GM21723 (cell line): ENCODE results near the gene SPINK4.

Experiments used
- ATAC-seq: cut with Tn5 transposase; IDR thresholded peaks from one replicate; pipeline ENCODE4 v1.9.1; 2021; ENCODE audit warnings: mild to moderate bottlenecking, moderate library complexity; ENCODE audit not compliant: unreplicated experiment

SPINK4 gene

GRCh38 chr9:33290247-33291030 is 50.5 kb downstream of the SPINK4 start, which contains the start of gene NFX1:
Gene NFX1, plus strand, starts transcription at chr9:33290516. Its CDS starts 57 bp downstream, at chr9:33290573.
- ATAC-seq = peak; percentile 87

DNA sequence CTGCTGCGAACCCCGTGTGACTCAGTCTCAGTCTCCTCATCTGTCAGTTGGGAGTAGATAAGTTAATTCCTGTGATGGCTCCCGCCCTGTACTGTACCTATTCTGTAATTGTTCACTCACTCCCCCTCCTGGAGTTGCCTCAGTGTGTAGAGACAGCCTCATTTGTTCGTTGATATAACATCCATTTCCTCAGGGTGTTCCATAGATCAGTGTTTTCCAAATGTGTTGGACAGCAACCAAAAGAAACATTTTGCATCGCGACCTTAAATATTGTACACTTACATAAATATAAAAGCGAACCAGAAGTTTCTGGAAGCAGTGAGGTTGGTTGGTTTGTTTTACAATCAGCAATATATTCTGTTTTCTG is 51.0 kb downstream of the SPINK4 start:
- no peak for ATAC-seq

DNA sequence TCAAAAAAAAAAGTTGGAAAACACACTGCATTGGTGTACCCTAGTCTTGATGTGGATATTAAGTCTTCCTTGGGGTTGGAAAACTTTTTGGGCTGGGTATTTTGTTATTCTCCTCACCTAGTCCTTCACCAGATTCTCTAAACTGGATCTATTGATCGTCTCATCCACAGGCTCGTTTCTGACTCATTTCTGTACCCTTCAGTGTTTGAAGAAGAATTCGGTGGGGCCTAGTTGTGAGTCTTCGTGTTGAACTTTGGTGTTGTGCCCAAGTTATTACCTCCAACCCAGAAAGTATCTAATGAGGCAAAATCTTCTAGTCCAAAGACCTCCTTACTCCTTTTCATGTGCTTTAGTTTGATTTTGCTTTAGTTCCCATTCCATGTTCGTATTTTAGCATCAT is 51.9 kb downstream of the SPINK4 start:
- no peak for ATAC-seq

DNA sequence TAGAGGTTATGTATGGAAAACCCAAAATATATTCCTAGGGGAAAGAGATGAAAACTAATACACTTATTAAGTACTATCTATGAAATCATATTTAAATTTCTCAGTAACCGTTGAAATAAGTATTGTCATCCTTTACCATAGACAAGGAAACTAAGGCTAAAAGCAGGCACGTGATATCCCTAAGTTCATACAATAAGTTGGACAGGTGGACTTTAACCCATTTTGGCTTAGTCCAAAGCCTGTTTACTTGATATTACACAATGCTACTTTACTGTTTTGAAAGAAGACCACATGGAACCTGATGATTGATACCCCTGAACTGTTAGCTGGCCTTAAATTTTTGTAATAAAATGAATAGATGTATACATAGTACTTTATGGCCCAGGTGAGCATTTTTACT is 53.8 kb downstream of the SPINK4 start:
- ATAC-seq = no peak

DNA sequence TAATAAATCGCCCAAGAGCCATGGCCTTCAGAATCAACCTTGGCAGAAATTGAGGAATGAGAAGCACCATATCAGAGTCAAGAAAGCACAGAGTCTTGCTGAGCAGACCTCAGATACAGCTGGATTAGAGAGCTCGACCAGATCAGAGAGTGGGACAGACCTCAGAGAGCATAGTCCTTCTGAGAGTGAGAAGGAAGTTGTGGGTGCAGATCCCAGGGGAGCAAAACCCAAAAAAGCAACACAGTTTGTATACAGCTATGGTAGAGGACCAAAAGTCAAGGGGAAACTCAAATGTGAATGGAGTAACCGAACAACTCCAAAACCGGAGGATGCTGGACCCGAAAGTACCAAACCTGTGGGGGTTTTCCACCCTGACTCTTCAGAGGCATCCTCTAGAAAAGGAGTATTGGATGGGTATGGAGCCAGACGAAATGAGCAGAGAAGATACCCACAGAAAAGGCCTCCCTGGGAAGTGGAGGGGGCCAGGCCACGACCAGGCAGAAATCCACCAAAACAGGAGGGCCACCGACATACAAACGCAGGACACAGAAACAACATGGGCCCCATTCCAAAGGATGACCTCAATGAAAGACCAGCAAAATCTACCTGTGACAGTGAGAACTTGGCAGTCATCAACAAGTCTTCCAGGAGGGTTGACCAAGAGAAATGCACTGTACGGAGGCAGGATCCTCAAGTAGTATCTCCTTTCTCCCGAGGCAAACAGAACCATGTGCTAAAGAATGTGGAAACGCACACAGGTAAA is 54.9 kb downstream of the SPINK4 start:
- ATAC-seq = no peak

- ATAC-seq = peak; percentile 45
Measured at GRCh38 chr9:33295571-33295970, 55.6 kb downstream of the SPINK4 start.

DNA sequence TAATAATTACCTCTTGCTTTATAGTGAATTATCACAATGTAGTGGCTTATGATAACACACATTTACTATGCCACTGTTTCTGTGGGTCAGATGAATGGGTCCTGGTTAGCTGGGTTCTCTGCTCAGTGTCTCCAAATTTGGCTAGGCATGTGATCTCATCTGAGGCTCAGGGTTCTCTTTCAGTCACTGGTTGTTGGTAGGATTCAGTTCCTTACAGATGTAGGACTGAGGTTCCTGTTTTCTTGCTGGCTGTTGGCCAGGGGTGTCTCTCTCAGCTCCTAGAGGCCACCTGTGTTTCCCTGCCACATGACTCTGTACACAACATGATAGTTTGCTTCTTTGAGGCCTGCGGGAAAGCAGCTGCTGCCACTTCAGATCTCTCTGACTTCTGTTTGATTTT is 57.5 kb downstream of the SPINK4 start:
- peak; percentile 95 for ATAC-seq
